Measurements from ENCODE around the gene ATG2A.
A peak's percentile ranks its signal among the peaks of the same experiment; 100 is the strongest.

Gene ATG2A

GRCh38 chr11:64851831-64852351, 65.1 kb downstream of the ATG2A start:
- peaks cover 37% of the 10 kb centered on the region for H3K36me3 ChIP-seq (ENCODE audit: control insufficient read depth, insufficient read depth, low read length)
- H3K27me3 ChIP-seq (replicated peaks; ENCODE audit: control insufficient read depth, insufficient read depth, low read length), result no peaks in the 10 kb centered on the region
- no peak overlapping the region for H3K4me3 ChIP-seq (replicated peaks; ENCODE audit: low read depth, low read length)
- DNase-seq (ENCODE audit: extremely low read depth, insufficient read length), result peak; percentile 70
- no peak for TF ChIP-seq CTCF (IDR thresholded peaks at IDR 0.05; ENCODE audit: insufficient read depth, low read length, poor library complexity, severe bottlenecking)

- H3K36me3 ChIP-seq (ENCODE audit: control insufficient read depth, insufficient read depth, low read length), result peaks cover 30% of the 10 kb centered on the region
- peak; percentile 29 for TF ChIP-seq CTCF (IDR thresholded peaks at IDR 0.05; ENCODE audit: insufficient read depth, low read length, poor library complexity, severe bottlenecking)
- peak; percentile 87 for DNase-seq (ENCODE audit: extremely low read depth, insufficient read length)
- no peaks in the 10 kb centered on the region for H3K27me3 ChIP-seq (replicated peaks; ENCODE audit: control insufficient read depth, insufficient read depth, low read length)
- H3K4me3 ChIP-seq (replicated peaks; ENCODE audit: low read depth, low read length), result no peak overlapping the region
These were observed 65.9 kb downstream of the ATG2A start for GRCh38 chr11:64850979-64851567.

GRCh38 chr11:64849598-64850356, 67.2 kb downstream of the ATG2A start:
- no peak overlapping the region for H3K4me3 ChIP-seq (replicated peaks; ENCODE audit: low read depth, low read length)
- DNase-seq (ENCODE audit: extremely low read depth, insufficient read length), result no peak
- H3K36me3 ChIP-seq (ENCODE audit: control insufficient read depth, insufficient read depth, low read length), result peaks cover 19% of the 10 kb centered on the region
- H3K27me3 ChIP-seq (replicated peaks; ENCODE audit: control insufficient read depth, insufficient read depth, low read length), result no peaks in the 10 kb centered on the region
- no peak for TF ChIP-seq CTCF (IDR thresholded peaks at IDR 0.05; ENCODE audit: insufficient read depth, low read length, poor library complexity, severe bottlenecking)

- H3K27me3 ChIP-seq (replicated peaks; ENCODE audit: control insufficient read depth, insufficient read depth, low read length), result no peaks in the 10 kb centered on the region
- H3K4me3 ChIP-seq (replicated peaks; ENCODE audit: low read depth, low read length), result no peak overlapping the region
- DNase-seq (ENCODE audit: extremely low read depth, insufficient read length), result no peak
- H3K36me3 ChIP-seq (ENCODE audit: control insufficient read depth, insufficient read depth, low read length), result peaks cover 11% of the 10 kb centered on the region
- TF ChIP-seq CTCF (IDR thresholded peaks at IDR 0.05; ENCODE audit: insufficient read depth, low read length, poor library complexity, severe bottlenecking), result peak; percentile 40
These were observed 68.0 kb downstream of the ATG2A start for GRCh38 chr11:64848826-64849597.

GRCh38 chr11:64848214-64848825, 68.7 kb downstream of the ATG2A start:
- no peak for DNase-seq (ENCODE audit: extremely low read depth, insufficient read length)
- no peak overlapping the region for H3K4me3 ChIP-seq (replicated peaks; ENCODE audit: low read depth, low read length)
- TF ChIP-seq CTCF (IDR thresholded peaks at IDR 0.05; ENCODE audit: insufficient read depth, low read length, poor library complexity, severe bottlenecking), result no peak
- no peaks in the 10 kb centered on the region for H3K27me3 ChIP-seq (replicated peaks; ENCODE audit: control insufficient read depth, insufficient read depth, low read length)
- H3K36me3 ChIP-seq (ENCODE audit: control insufficient read depth, insufficient read depth, low read length), result peaks cover 7% of the 10 kb centered on the region
